Fibroblast of upper back skin (primary cell): ENCODE results near the gene MPP4.

Source experiments
- DNase-seq: peaks from one replicate; pipeline ENCODE4 v3.0.0-alpha.2; 2013

The MPP4 gene

DNA sequence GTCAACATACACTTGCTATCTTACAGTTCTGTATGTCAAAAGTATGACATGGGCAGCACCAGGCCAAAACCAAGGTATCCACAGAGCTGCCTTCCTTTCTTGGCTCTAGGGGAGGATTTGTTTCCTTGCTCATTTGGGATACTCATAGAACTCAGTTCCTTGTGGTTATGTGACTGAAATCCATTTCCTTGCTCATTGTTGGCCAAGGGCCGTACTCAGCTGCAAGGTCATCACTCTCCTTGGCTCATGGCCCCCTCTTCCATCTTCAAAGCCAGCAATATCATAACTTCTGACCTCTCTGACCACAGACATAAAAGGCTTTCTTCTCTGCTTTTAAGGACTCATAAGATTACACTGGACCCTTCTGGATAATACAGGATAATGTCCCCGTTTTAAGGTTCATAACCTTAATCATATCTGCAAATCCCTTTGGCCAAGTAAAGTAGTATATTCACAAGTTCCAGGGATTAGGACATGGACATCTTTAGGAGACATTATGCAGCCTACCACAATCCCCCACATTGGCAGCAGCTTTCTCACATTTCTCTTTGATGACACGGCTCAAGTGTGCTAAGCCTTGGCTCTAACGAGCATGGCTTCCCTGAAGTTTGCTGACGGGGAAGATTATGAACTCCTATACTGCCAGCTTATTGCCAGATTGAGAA lies 76.0 kb downstream of the MPP4 start:
- DNase-seq, result no peak

DNA sequence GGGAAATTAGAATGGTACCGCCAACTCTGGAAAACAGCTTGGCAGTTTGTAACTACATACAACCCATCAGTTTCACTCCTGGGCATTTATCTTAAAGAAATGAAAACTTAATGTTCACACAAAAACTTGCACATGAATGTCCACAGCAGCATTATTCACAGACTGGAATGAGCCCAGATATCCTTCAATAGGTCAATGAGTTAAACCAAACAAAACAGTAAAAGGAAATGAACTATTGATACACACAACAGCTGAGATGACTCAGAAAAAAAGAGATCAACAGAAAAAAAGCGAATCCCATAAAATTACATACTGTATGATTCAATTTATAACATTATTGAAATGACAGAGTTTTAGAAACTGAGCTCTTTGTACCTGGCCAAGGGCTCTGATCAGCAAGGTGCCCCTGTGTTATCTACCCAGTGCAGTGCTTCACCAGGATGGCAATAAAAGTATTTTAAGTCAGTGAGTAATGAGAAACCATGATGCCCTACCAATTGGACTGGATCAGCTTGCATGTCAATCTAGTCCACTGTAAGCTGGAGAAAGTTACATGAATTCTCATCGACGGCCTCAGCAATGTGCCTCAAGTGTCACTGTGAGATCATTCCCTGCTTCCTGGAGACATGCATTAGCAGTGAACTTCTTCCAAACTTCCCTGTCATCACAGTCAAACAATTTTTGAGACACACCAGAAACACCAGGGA lies 77.0 kb downstream of the MPP4 start:
- DNase-seq, result no peak

GRCh38 chr2:201618744-201619662 lies 79.4 kb downstream of the MPP4 start:
- DNase-seq, result peak; percentile 81

DNA sequence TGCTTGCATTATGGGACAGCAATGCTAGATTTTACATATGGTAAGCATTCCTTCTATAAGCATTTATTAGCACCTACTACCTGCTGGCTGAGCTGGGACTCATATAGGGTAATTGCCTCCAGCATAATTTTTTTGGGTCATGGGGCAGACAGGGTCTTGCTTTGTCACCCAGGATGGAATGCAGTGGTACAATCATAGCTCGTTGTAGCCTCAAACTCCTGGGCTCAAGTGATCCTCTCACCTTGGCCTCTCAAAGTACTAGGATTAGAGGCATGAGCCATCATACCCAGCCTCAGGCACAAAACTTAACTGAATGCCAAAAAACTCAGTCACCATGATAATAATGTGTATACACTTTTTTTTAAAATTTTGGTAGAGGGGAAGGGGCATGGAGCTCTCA lies 90.4 kb downstream of the MPP4 start:
- no peak for DNase-seq

GRCh38 chr2:201607568-201607967 lies 90.9 kb downstream of the MPP4 start:
- DNase-seq, result no peak

DNA sequence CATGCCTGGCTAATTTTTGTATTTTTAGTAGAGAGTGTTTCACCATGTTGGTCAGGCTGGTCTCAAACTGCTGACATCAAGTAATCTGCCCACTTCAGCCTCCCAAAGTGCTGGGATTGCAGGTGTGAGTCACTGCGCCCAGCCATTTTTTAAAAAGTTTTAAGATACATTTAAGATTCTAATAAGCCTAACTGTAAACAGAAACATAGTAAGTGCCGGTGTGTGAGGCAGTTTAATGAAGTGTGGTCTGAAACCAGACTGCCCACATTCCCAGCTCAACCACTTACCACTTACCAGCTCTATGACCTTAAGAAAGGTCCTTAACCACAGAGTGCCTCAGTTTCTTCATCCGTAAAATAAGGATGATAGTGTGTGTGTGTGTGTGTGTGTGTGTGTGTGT lies 97.5 kb downstream of the MPP4 start:
- no peak for DNase-seq

- no peak for DNase-seq
These were observed 101.0 kb downstream of the MPP4 start for GRCh38 chr2:201597397-201597796.
